Activated CD8-positive, alpha-beta memory T cell treated with anti-CD3 and anti-CD28 coated beads for 1 hour (primary cell): ENCODE data around the gene ZNF628.
A peak's percentile ranks its signal among the peaks of the same experiment; 100 is the strongest.
"Not testable (repeated sequence)": the region's sequence is repeated elsewhere in the genome, so short reads cannot be mapped to it uniquely, and the experiment has no call there.

ENCODE experiments used
- DNase-seq, 2 donors: peaks; one replicate each; pipeline ENCODE4 v3.0.0-alpha.2; 2020; ENCODE audit warnings: low read depth in 1 of 2; ENCODE audit errors: extremely low read depth in 1 of 2

The ZNF628 gene

DNA sequence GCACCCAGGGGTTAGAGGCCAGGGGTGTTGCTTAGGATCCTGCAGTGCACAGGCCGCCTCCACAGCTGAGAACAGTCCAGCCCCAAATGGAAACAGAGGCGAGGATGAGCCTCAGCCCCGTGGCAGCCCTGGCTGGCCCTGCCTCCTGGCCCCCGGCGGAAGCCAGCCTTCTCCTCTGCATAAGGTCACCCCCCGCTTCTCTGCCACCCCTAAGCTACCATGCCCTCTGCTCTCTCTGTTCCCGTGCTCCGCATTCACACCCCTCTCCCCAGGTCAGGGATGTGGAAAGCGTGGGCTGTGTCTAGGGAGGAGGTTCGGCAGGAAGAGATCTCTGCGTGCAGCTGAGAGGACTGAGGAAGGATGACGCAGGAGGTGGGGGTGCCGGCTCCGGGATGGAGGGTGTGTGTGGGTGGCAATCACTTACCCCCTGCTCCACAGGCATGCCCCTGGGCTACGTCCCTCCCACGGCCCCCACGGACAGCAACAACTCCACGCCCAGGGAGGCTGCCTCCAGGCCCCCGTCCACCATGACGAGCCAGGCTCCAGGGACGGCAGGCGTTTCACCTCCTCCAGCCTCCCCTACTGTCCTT is 17.9 kb downstream of the ZNF628 start:
- no peak for DNase-seq

DNA sequence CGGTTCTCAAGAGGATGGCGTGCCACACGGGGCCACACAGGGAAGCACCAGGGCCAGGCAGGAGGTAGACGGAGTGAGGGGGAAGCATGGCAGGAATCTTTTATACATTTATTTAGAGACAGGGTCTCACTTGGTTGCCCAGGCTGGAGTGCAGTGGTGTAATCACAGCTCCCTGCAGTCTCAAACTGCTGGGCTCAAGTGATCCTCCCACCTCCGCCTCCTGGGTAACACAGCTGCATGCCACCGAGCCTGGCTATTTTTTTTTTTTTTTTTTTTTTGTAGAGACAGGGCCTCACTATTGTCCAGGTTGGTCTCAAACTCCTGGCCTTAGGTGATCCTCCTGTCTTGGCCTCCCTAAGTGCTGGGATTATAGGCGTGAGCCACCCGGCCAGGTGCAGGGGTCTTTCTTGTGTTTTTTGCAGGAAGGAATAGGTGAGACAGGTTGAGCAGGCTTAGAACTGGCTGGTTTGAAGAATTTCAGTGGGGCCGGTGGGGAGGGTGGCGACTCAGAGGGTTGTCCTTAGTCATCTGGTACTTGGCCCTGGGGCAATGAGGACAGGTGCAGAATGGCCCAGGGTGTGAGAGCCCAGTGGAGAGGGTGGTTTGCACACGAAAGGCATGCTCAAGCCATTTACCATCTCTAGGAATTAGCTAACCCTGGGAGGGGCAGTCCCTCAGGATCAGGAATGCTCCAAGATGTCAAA is 19.4 kb downstream of the ZNF628 start:
- DNase-seq: no peak

DNA sequence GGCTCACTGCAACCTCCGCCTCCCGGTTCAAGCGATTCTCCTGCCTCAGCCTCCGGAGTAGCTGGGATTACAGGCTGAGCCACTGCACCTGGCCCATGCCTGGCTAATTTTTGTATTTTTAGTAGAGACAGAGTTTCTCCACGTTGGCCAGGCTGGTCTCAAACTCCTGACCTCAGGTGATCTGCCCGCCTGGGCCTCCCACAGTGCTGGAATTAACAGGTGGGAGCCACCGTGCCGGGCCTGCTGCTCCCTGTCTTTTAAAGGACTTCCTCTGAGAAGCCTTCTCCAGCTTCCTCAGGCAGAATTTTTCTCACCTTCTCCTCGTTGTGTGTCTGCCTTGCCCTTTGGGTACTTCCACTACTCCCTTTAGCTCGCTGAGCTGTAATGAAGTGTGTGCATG is 20.4 kb downstream of the ZNF628 start:
- DNase-seq: not testable (repeated sequence)

DNA sequence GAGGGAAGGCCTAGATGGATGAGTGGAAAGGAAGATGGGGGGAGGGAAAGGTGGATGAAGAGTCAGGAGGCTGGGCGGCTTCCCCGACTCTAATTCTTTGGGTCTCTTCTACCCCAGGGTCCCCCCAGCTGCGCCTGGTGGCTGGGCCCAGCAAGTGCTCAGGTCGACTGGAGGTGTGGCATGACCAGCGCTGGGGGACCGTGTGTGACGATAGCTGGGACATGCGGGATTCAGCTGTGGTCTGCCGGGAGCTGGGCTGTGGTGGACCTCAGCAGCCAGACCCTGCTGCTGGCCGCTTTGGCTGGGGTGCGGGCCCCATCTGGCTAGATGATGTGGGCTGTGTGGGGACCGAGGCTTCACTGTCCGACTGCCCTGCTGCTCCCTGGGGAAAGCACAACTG is 21.3 kb downstream of the ZNF628 start:
- DNase-seq: no peak

- DNase-seq: no peak
Measured at GRCh38 chr19:55498246-55498840, 21.9 kb downstream of the ZNF628 start.

GRCh38 chr19:55500368-55500952 is 24.0 kb downstream of the ZNF628 start:
- no peak for DNase-seq

GRCh38 chr19:55502197-55502952 is 26.0 kb downstream of the ZNF628 start:
- no peak for DNase-seq

GRCh38 chr19:55503157-55503501 is 26.7 kb downstream of the ZNF628 start:
- DNase-seq: no peak

DNA sequence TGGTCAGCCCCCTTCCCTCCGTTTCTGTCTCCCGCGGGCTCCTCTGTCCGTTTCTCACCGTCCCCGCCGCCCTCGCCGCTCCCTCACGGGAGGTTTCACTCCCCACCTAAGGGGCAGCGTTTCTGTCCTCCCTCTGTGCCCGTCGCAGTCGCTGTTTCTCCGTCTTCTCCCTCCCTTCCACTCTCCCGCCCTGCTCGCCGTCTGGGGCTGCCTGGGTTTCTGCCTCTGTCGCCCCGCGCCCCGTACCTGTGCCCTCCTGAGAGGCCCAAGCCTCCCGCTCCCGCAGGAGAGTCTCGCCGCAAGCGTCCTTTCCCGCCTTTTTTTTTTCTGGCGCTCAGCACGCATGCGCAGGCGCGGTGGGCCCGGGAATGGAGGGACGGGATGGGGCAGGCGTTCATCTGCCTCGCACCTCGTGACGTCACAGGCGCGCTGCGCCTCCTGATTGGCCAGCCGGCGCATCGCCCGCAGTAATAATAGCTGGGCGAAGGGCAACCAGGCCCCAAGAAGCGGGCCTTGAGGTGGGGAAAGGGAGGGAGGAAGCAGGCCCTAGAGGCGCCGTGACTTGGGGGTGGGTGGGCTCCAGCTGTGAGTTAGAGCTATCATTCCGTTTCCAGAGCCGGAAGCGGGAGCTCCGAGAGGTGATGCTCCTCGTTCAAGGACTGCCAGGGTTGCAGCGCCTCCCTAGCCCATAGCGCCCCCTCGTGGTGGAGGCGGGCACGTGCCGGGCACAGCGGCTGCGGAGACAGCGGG is 27.3 kb downstream of the ZNF628 start:
- DNase-seq: peak; percentile 82 to 91

DNA sequence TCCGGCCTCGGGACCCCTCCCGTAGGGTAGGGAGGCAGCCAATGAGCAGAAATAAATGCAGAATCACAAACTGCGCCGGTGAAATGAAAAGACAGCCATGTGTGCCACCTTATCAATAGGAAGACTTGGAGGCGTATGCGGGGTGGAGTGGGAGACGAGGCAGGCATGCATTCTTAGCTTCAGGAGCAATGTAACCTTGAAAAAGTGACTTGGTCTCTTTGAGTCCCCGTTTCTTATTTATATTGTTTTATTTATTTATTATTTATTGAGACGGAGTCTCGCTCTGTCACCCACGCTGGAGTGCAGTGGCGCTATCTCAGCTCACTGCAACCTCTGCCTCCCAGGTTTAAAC is 27.8 kb downstream of the ZNF628 start:
- DNase-seq: no peak

- DNase-seq: no peak
Measured at GRCh38 chr19:55504981-55505380, 28.6 kb downstream of the ZNF628 start.

DNA sequence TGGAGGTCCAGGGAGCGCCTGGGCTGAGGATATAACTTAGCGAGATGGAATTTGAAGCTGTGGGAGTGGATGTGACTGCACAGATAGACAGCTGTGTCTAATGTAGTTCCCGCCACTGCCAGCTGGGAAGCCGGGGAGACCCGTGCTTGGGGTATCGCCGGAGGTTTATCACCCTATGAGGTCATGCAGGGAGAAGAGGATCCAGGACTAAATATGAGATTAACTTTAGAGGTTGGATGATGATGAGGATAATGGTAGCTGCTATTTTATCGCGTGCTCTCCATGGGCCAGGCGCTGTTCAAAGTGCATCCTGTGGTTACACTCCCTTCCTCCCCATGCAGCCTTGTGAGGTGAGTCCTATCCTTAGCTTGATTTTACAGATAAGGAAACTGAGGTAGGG is 31.7 kb downstream of the ZNF628 start:
- DNase-seq: no peak

DNA sequence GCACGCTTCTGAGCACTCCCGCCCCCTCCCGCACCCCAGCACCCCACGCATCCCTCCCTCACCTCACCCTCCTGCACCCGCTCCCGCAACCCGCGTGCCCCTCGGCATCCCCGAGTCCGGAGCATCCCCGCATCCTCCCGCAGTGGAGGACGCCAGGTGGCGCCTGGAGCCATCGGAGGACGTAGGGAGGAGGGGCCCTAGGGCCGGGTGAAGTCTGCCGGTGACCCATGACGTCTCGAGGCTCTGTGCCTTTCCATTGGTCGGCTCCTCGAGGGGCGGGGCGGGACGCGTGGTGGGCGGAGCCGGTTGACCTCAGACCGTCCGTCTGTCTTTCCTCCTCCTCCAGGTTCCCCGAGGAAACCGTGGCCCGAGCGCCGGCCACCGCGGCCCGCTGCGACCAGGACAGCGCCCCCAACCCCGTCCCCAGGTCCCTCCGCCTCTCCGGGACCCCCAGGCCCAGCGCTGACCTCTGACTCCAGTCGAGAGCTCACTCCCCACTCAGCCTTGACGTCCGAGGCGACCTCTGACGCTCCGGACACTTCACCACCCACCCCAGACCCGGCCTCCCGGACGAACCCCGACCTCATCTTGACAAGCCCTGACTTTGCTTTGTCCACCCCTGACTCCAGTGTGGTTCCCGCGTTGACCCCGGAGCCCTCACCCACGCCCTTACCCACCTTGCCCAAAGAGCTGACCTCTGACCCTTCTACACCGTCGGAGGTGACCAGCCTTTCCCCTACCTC is 40.6 kb downstream of the ZNF628 start:
- peak; percentile 78 to 88 for DNase-seq

- DNase-seq: no peak
Measured at GRCh38 chr19:55519451-55520311, 43.3 kb downstream of the ZNF628 start.

DNA sequence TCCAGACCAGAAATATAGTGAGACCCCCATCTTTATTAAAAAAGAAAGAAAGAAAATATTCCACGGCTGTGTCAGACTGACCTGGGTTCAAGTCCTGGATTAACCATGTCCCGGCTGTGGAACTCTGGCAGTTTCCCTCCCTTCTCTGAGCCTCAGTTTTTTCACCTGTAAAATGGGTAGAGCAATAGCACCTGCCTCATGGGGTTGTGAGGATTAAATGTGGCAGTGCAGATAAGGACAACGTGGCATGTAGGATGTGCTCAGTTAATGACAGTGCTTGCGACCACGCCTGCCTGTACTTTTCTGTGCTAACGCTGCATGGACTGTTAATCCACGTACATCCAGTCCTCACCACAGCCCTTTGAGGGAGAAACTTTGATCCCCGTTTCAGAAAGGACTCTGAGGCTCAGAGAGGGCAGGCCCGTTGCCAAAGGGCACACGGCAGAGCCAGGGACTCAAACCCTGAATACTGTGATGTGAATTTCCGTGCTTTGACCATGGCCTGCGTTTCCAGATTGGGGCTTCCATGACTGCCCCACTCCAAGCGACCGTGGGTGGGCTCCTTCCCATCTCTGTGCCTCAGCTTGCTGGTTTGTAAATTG is 44.4 kb downstream of the ZNF628 start:
- no peak for DNase-seq

GRCh38 chr19:55525289-55526101 is 49.1 kb downstream of the ZNF628 start:
- no peak for DNase-seq

GRCh38 chr19:55526216-55527196 is 50.1 kb downstream of the ZNF628 start:
- DNase-seq: no peak
